GM15510 (cell line): Measurements from ENCODE around the gene DSC1.

Experiments
- POLR2A ChIP-seq: IDR thresholded peaks from 3 replicates; pipeline ENCODE4 v1.6.1; 2011; ENCODE audit warnings: borderline replicate concordance; ENCODE audit not compliant: insufficient read length; ENCODE audit errors: extremely low read depth

The DSC1 gene

GRCh38 chr18:31190919-31191318 lies 28.3 kb upstream of the DSC1 start:
- no peak for TF ChIP-seq POLR2A

GRCh38 chr18:31189757-31190156 lies 27.1 kb upstream of the DSC1 start:
- TF ChIP-seq POLR2A, result no peak

- no peak for TF ChIP-seq POLR2A
These were observed 22.7 kb upstream of the DSC1 start for GRCh38 chr18:31185186-31185950.

- TF ChIP-seq POLR2A, result no peak
These were observed 20.6 kb upstream of the DSC1 start for GRCh38 chr18:31183302-31183701.

GRCh38 chr18:31176531-31176930 lies 13.9 kb upstream of the DSC1 start:
- no peak for TF ChIP-seq POLR2A

- no peak for TF ChIP-seq POLR2A
These were observed 8.6 kb upstream of the DSC1 start for GRCh38 chr18:31171144-31171839.

- no peak for TF ChIP-seq POLR2A
These were observed 7.7 kb upstream of the DSC1 start for GRCh38 chr18:31170335-31170734.

- TF ChIP-seq POLR2A, result no peak
These were observed 250 bp downstream of the DSC1 start for GRCh38 chr18:31162419-31162793.

GRCh38 chr18:31161757-31162418 lies 768 bp downstream of the DSC1 start:
- no peak for TF ChIP-seq POLR2A

- no peak for TF ChIP-seq POLR2A
These were observed 5.6 kb downstream of the DSC1 start for GRCh38 chr18:31156821-31157763.

GRCh38 chr18:31155498-31155897 lies 7.2 kb downstream of the DSC1 start:
- no peak for TF ChIP-seq POLR2A

- no peak for TF ChIP-seq POLR2A
These were observed 8.5 kb downstream of the DSC1 start for GRCh38 chr18:31154181-31154580.

- TF ChIP-seq POLR2A, result no peak
These were observed 13.3 kb downstream of the DSC1 start for GRCh38 chr18:31149351-31149750.

- no peak for TF ChIP-seq POLR2A
These were observed 14.1 kb downstream of the DSC1 start for GRCh38 chr18:31148600-31148999.
